ENCODE measurements around the gene ZDHHC12.

GRCh38 chr9:128773049-128773448, 49.1 kb upstream of the ZDHHC12 start:
- TF ChIP-seq EZH2 (IDR thresholded peaks at IDR 0.05; ENCODE audit: insufficient read depth, poor library complexity, severe bottlenecking) (no peak), EZH2phosphoT487 (IDR thresholded peaks at IDR 0.05; ENCODE audit: insufficient read depth, low read depth) (no peak)

Measured in GM23248 (cell line).